HEK293T (cell line): ENCODE measurements around the gene OR2AP1.

Source experiments
- CTCF ChIA-PET: fragments of 350-600 bp; formaldehyde crosslinking; extraction: SDS; loops from one replicate; lab custom pipeline; 2021; ENCODE audit warnings: antibody characterized with exemption, inconsistent platforms; lab: Yijun Ruan, JAX
- POLR2A ChIA-PET: fragments of 350-600 bp; formaldehyde crosslinking; extraction: SDS; loops from one replicate; lab custom pipeline; 2020; ENCODE audit warnings: antibody characterized with exemption, inconsistent platforms; lab: Yijun Ruan, JAX
- DNase-seq: peaks from one replicate; pipeline ENCODE4 v3.0.0; 2012; ENCODE audit warnings: mixed read lengths; ENCODE audit errors: extremely low spot score
- ARNT ChIP-seq: fragments of 450-650 bp; IDR thresholded peaks from 2 replicates; pipeline ENCODE4 v1.6.1; 2017; ENCODE audit warnings: mild to moderate bottlenecking
- BHLHE40 ChIP-seq: fragments of 450-650 bp; IDR thresholded peaks from 2 replicates; pipeline ENCODE4 v1.6.1; 2016; ENCODE audit warnings: mild to moderate bottlenecking, moderate library complexity, borderline replicate concordance
- ELF4 ChIP-seq: fragments of 450-650 bp; IDR thresholded peaks from 2 replicates; pipeline ENCODE4 v1.6.1; 2017; ENCODE audit warnings: antibody characterized with exemption
- FOXA1 ChIP-seq: fragments of 450-650 bp; IDR thresholded peaks from 2 replicates; pipeline ENCODE4 v1.6.1; 2016; ENCODE audit warnings: mild to moderate bottlenecking
- FOXK2 ChIP-seq: fragments of 450-650 bp; IDR thresholded peaks from 2 replicates; pipeline ENCODE4 v1.6.1; 2016; ENCODE audit warnings: mild to moderate bottlenecking
- HDGF ChIP-seq: fragments of 450-650 bp; IDR thresholded peaks from 2 replicates; pipeline ENCODE4 v1.6.1; 2017; ENCODE audit warnings: antibody characterized with exemption, borderline replicate concordance
- L3MBTL2 ChIP-seq: fragments of 450-650 bp; conservative IDR thresholded peaks from 2 replicates; pipeline ENCODE4 v1.6.1; 2016; ENCODE audit warnings: mild to moderate bottlenecking
- LEF1 ChIP-seq: fragments of 450-650 bp; IDR thresholded peaks from 2 replicates; pipeline ENCODE4 v1.6.1; 2017; ENCODE audit warnings: mild to moderate bottlenecking, borderline replicate concordance
- SP1 ChIP-seq: fragments of 450-650 bp; IDR thresholded peaks from 2 replicates; pipeline ENCODE4 v1.6.1; 2017
- SUZ12 ChIP-seq: fragments of 450-650 bp; IDR thresholded peaks from 2 replicates; pipeline ENCODE4 v1.6.1; 2016; ENCODE audit warnings: mild to moderate bottlenecking
- TARDBP ChIP-seq: fragments of 450-650 bp; IDR thresholded peaks from 2 replicates; pipeline ENCODE4 v1.6.1; 2016
- ZNF384 ChIP-seq: fragments of 450-650 bp; IDR thresholded peaks from 2 replicates; pipeline ENCODE4 v1.6.1; 2016

OR2AP1 gene

DNA sequence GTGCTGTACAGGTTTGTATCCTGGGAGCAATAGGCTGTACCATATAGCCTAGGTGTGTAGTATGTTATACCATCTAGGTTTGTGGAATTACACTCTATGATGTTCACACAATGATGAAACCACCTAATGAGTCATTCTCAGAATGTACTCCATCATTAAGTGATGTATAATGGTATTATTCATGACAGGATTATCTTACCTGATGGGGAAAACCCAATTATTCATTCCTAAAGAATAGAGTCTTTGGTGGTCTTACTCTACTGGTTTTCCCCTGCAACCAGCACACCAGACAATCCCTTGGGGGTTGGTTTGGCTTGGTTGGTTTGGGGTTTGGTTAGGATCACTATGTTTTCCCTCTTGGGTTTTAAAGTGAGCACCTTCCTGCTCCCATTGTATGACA lies 51.8 kb downstream of the OR2AP1 start:
- CTCF ChIA-PET, result no interaction called here
- TF ChIP-seq ELF4, result no peak
- TF ChIP-seq FOXK2, result no peak
- TF ChIP-seq ARNT, result no peak
- no peak for TF ChIP-seq TARDBP
- no peak for TF ChIP-seq SP1
- TF ChIP-seq L3MBTL2, result no peak
- TF ChIP-seq BHLHE40, result no peak
- TF ChIP-seq HDGF, result no peak
- no peak for TF ChIP-seq ZNF384
- no peak for TF ChIP-seq SUZ12
- no peak for TF ChIP-seq FOXA1
- no peak for TF ChIP-seq LEF1
- POLR2A ChIA-PET, result no interaction called here
- DNase-seq, result no peak
